ENCODE data around the gene HACD2. TPM values are rescaled to one million over a fixed set of nuclear protein-coding genes. Genes with fewer than 3 reads are reported as not detected.

Gene HACD2
- total and polyA plus RNA-seq, 3 donors from 2014 or later: 34.8 to 79.7 (median 55.9) TPM

DNA sequence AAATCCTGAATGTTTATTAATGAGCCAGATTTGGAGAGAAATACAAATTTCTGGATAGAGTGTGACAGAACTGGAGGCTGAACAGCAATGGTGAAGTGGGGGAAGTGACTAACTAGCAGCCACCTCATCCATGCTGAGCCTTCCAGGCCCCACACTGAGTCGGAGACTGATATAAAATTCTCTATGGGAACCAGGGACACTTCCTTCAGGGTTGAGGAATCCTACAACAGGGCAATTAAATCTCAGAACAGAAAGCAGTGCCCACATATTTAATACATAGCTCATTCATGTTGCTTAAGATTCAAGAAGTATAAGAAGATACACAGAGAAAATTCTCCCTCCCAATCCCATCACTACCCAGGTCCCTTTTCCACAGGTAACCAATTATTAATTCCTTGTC is 49.3 kb downstream of the HACD2 start:
- 91 to 92% methylated on average over 1 of the region's 1 CpG for WGBS, 2 donors

DNA sequence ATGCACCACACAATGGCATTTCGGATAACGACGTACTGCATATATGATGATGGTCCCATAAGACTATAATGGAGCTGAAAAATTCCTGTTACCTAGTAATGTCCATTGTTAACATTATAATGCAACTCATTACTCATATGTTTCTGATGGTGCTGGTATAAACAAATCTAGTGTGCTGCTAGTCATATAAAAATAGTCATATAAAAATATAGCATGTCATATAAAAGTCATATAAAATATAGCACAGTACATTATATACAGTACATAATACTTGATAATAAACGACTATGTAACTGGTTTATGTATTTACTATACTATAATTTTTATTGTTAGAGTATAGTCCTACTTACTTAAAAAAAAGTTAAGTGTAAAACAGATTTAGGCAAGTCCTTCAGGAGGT is 50.6 kb downstream of the HACD2 start:
- WGBS, 2 donors: 84 to 95% methylated on average over 4 of the region's 4 CpGs
- no peak for DNase-seq
- TF ChIP-seq, protein P1, sequence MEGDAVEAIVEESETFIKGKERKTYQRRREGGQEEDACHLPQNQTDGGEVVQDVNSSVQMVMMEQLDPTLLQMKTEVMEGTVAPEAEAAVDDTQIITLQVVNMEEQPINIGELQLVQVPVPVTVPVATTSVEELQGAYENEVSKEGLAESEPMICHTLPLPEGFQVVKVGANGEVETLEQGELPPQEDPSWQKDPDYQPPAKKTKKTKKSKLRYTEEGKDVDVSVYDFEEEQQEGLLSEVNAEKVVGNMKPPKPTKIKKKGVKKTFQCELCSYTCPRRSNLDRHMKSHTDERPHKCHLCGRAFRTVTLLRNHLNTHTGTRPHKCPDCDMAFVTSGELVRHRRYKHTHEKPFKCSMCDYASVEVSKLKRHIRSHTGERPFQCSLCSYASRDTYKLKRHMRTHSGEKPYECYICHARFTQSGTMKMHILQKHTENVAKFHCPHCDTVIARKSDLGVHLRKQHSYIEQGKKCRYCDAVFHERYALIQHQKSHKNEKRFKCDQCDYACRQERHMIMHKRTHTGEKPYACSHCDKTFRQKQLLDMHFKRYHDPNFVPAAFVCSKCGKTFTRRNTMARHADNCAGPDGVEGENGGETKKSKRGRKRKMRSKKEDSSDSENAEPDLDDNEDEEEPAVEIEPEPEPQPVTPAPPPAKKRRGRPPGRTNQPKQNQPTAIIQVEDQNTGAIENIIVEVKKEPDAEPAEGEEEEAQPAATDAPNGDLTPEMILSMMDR (IDR thresholded peaks at IDR 0.05): no peak
- no peak for TF ChIP-seq POLR2A (IDR thresholded peaks at IDR 0.05)

More for the DNA sequence above, 49.3 kb downstream of the HACD2 start:
- no peaks in the 10 kb centered on the region for H3K27me3 ChIP-seq
- no peak overlapping the region for H3K4me3 ChIP-seq
- H3K4me1 ChIP-seq: no peaks in the 10 kb centered on the region
- no peaks in the 10 kb centered on the region for H3K9me3 ChIP-seq
- intact Hi-C loops (cut with DNase I; ENCODE audit: low total_unique reads): no loop called here
- no peak for TF ChIP-seq POLR2A (IDR thresholded peaks at IDR 0.05)
- TF ChIP-seq, protein P1 (IDR thresholded peaks at IDR 0.05): no peak
- no peaks in the 10 kb centered on the region for H3K36me3 ChIP-seq (ENCODE audit: low read depth, missing control alignments)
- H3K27ac ChIP-seq: no peak overlapping the region
- no peak for DNase-seq

DNA sequence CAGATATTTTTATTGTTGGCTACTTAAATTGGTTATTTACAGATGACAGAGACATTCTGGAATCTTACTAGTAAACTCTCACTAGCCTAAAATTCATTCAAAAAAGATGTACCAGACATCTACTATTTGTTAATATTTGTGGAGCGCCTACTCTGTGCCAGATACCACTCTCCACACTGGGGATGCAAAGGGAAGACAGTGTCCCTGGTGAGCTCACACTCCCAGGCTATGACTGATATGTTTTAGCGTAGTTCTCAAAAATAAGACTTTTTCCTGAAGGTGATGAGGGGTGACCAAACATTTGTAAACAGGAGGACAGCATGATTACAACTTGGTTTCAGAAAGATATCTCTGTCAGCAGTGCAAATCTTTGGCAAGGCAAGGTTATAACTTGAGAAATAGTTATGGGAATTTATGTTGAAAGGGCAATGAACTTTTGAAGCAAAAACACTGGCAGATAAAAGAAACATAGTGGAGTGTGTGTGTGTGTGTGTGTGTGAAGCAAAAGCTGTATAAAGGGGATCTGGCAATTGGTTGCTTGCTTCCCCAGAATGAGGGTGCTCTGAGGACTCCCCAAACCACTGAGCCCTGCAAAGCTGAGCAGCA is 51.2 kb downstream of the HACD2 start:
- H3K4me3 ChIP-seq: no peak overlapping the region
- intact Hi-C loops (cut with DNase I; ENCODE audit: low total_unique reads): no loop called here
- no peaks in the 10 kb centered on the region for H3K4me1 ChIP-seq
- H3K36me3 ChIP-seq (ENCODE audit: low read depth, missing control alignments): no peaks in the 10 kb centered on the region
- 79 to 81% methylated on average over 2 of the region's 2 CpGs for WGBS, 2 donors
- H3K27ac ChIP-seq: no peak overlapping the region
- DNase-seq: no peak
- TF ChIP-seq POLR2A (IDR thresholded peaks at IDR 0.05): no peak
- TF ChIP-seq, protein P1 (IDR thresholded peaks at IDR 0.05): no peak
- H3K9me3 ChIP-seq: no peaks in the 10 kb centered on the region
- no peaks in the 10 kb centered on the region for H3K27me3 ChIP-seq

More for the DNA sequence above, 50.6 kb downstream of the HACD2 start:
- Histone ChIP-seq H3K36me3 (ENCODE audit: low read depth, missing control alignments) (no peaks in the 10 kb centered on the region), H3K4me3 (no peak overlapping the region), H3K4me1 (no peaks in the 10 kb centered on the region), H3K27ac (no peak overlapping the region), H3K27me3 (no peaks in the 10 kb centered on the region), H3K9me3 (no peaks in the 10 kb centered on the region)
- intact Hi-C loops (cut with DNase I; ENCODE audit: low total_unique reads): no loop called here

DNA sequence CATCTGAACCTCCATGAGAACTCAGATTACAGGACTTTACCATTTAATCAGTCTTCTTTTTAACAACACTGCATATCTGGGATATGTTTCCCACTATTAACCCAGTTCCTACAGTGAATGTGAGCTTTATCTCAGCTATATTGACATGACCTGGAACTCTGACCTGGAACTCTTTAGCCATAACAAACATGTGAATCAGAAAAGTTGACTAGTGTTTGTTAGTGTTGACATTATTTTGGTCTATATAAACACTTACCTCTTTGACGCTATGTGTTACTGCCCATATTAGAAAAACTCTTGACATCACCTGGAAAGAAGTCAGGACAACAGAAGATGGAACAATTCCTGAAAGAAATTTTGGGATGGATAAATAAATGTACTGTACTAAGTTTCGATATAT is 56.7 kb downstream of the HACD2 start:
- TF ChIP-seq, protein P1 (IDR thresholded peaks at IDR 0.05): no peak
- no peak for TF ChIP-seq POLR2A (IDR thresholded peaks at IDR 0.05)
- no peak overlapping the region for H3K4me3 ChIP-seq
- H3K4me1 ChIP-seq: no peaks in the 10 kb centered on the region
- H3K9me3 ChIP-seq: no peaks in the 10 kb centered on the region
- no peaks in the 10 kb centered on the region for H3K27me3 ChIP-seq
- intact Hi-C loops (cut with DNase I; ENCODE audit: low total_unique reads): no loop called here
- no peaks in the 10 kb centered on the region for H3K36me3 ChIP-seq (ENCODE audit: low read depth, missing control alignments)
- no peak for DNase-seq
- 90 to 96% methylated on average over 2 of the region's 2 CpGs for WGBS, 2 donors
- no peak overlapping the region for H3K27ac ChIP-seq

DNA sequence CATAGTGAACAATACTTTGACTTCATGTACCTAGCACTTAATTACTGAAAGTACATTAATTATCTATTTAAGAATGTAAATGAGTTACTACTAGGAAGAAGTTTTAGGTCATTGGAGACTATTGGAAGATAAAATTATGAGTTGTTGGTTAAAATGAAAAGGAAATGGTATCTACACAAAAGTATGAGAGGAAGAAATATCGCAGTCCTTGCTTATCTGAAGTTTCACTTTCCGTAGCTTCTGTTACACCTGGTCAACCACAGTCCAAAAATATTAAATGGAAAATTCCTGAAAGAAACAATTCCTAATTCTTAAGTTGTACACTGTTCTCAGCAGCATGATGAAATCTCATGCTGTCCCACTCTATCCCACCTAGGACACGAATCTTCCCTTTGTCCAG is 57.8 kb downstream of the HACD2 start:
- 86 to 91% methylated on average over 3 of the region's 3 CpGs for WGBS, 2 donors
- Histone ChIP-seq H3K27me3 (no peaks in the 10 kb centered on the region), H3K36me3 (ENCODE audit: low read depth, missing control alignments) (no peaks in the 10 kb centered on the region), H3K4me1 (no peaks in the 10 kb centered on the region), H3K27ac (no peak overlapping the region), H3K4me3 (no peak overlapping the region), H3K9me3 (no peaks in the 10 kb centered on the region)
- TF ChIP-seq, protein P1 (IDR thresholded peaks at IDR 0.05): no peak
- no peak for TF ChIP-seq POLR2A (IDR thresholded peaks at IDR 0.05)
- intact Hi-C loops (cut with DNase I; ENCODE audit: low total_unique reads): no loop called here
- no peak for DNase-seq

All from testis (tissue), 3 donors.